Right kidney (tissue), 1 donor: ENCODE data around the gene CST6.

Experiments used
- DNase-seq: peaks from one replicate; pipeline ENCODE4 v3.0.0-alpha.2; 2016

CST6 gene

GRCh38 chr11:66047541-66048365, 35.9 kb downstream of the CST6 start:
- peak; percentile 33 for DNase-seq

GRCh38 chr11:66048547-66049323, 36.9 kb downstream of the CST6 start, which contains the start of gene GAL3ST3:
Gene GAL3ST3 (minus strand): TSS chr11:66049161. CDS start chr11:66045415, 3,746 bp downstream.
- DNase-seq = peak; percentile 35

GRCh38 chr11:66050581-66051231, 38.9 kb downstream of the CST6 start:
- peak; percentile 15 for DNase-seq

- DNase-seq = no peak
These were observed 39.6 kb downstream of the CST6 start for GRCh38 chr11:66051371-66051765.

GRCh38 chr11:66051766-66052663, 40.2 kb downstream of the CST6 start, which contains the start of gene SF3B2:
Gene SF3B2 (plus strand): TSS chr11:66052364. CDS start chr11:66052385, 21 bp downstream.
- DNase-seq = peak; percentile 96

- DNase-seq = no peak
These were observed 40.8 kb downstream of the CST6 start for GRCh38 chr11:66052664-66052982.

- no peak for DNase-seq
These were observed 43.2 kb downstream of the CST6 start for GRCh38 chr11:66055021-66055420.

- no peak for DNase-seq
These were observed 44.7 kb downstream of the CST6 start for GRCh38 chr11:66056501-66056900.

GRCh38 chr11:66059966-66060680, 48.3 kb downstream of the CST6 start:
- no peak for DNase-seq

- no peak for DNase-seq
These were observed 49.5 kb downstream of the CST6 start for GRCh38 chr11:66061268-66061667.

GRCh38 chr11:66062408-66062807, 50.6 kb downstream of the CST6 start:
- no peak for DNase-seq
